OCI-LY7 (cell line): ENCODE results near the gene OPN5. TPM values are rescaled to one million over a fixed set of nuclear protein-coding genes. Genes with fewer than 3 reads are reported as not detected.

Experiments
- BruUV-seq: library from RNA; stranded (reverse); fragments of 400-500 nt; replicated peaks from 2 replicates; lab custom pipeline; 2021; lab: Mats Ljungman, UMichigan
- CTCF ChIA-PET: fragments of 300-600 bp; sonication (Branson Sonifier 250); formaldehyde crosslinking; loops from one replicate; lab custom pipeline; 2022; ENCODE audit warnings: antibody characterized with exemption; ENCODE audit not compliant: unreplicated experiment; lab: Charles Lee
- POLR2A ChIA-PET: fragments of 300-600 bp; sonication (Branson Sonifier 250); formaldehyde crosslinking; loops from one replicate; lab custom pipeline; 2022; ENCODE audit warnings: antibody characterized with exemption; lab: Charles Lee
- DNase-seq: peaks from one replicate; pipeline ENCODE4 v3.0.0-alpha.2; 2015; ENCODE audit warnings: low spot score
- H2AFZ ChIP-seq: fragments of 200-600 bp; sonication (generic), shearing (Covaris generic); 2 replicates; pipeline ENCODE4 v1.6.1; 2014; ENCODE audit warnings: mild to moderate bottlenecking, antibody characterized with exemption, low read length, moderate library complexity
- H3K27ac ChIP-seq: fragments of 200-600 bp; sonication (generic); 2 replicates; pipeline ENCODE4 v1.5.1; 2014; ENCODE audit warnings: mixed run types, low read depth, mild to moderate bottlenecking, moderate library complexity, low read length, inconsistent platforms; ENCODE audit not compliant: poor library complexity, severe bottlenecking
- H3K36me3 ChIP-seq: fragments of 200-600 bp; sonication (generic); 2 replicates; pipeline ENCODE4 v1.6.1; 2014; ENCODE audit warnings: mild to moderate bottlenecking, antibody characterized with exemption, low read length, moderate library complexity, mixed read lengths; ENCODE audit not compliant: insufficient read depth
- H3K4me1 ChIP-seq: fragments of 200-600 bp; sonication (generic); 2 replicates; pipeline ENCODE4 v1.5.1; 2014; ENCODE audit warnings: mild to moderate bottlenecking, low read length; ENCODE audit not compliant: insufficient read depth, poor library complexity, severe bottlenecking
- H3K4me2 ChIP-seq: fragments of 200-600 bp; sonication (generic); 2 replicates; pipeline ENCODE4 v1.6.1; 2014; ENCODE audit warnings: mild to moderate bottlenecking, low read length
- H3K4me3 ChIP-seq: fragments of 200-600 bp; sonication (generic); 2 replicates; pipeline ENCODE4 v1.5.1; 2014; ENCODE audit warnings: mild to moderate bottlenecking, low read depth, low read length; ENCODE audit not compliant: poor library complexity, severe bottlenecking
- H3K79me2 ChIP-seq: fragments of 200-600 bp; sonication (generic); 2 replicates; pipeline ENCODE4 v1.6.1; 2016; ENCODE audit warnings: low read depth, mild to moderate bottlenecking, low read length, moderate library complexity, mixed read lengths; ENCODE audit not compliant: insufficient read depth
- H3K9me2 ChIP-seq: fragments of 200-600 bp; sonication (generic); 2 replicates; pipeline ENCODE4 v1.6.1; 2016; ENCODE audit warnings: mild to moderate bottlenecking, low read length, mixed read lengths; ENCODE audit not compliant: insufficient read depth
- H3K9me3 ChIP-seq: fragments of 200-600 bp; sonication (generic); 2 replicates; pipeline ENCODE4 v1.6.1; 2014; ENCODE audit warnings: mild to moderate bottlenecking, mixed run types, low read length, mixed read lengths
- H4K20me1 ChIP-seq: fragments of 200-600 bp; sonication (generic); 2 replicates; pipeline ENCODE4 v1.6.1; 2014; ENCODE audit warnings: mild to moderate bottlenecking, antibody characterized with exemption, low read length, moderate library complexity, mixed read lengths; ENCODE audit not compliant: insufficient read depth
- EZH2phosphoT487 ChIP-seq: fragments of 200-600 bp; sonication (generic); IDR thresholded peaks from 2 replicates; pipeline ENCODE4 v1.6.1; 2018; ENCODE audit warnings: low read depth, borderline replicate concordance, mild to moderate bottlenecking, mixed run types, antibody characterized with exemption, low read length, moderate library complexity, mixed read lengths
- intact Hi-C: fragments of 100-400 bp; cut with micrococcal nuclease; formaldehyde crosslinking; loops from one replicate; pipeline ENCODE4 v1.10.0; 2022; ENCODE audit not compliant: unreplicated experiment
- total RNA-seq, 2 experiments: library from RNA; depleted of rRNA in 1 of 2; stranded (reverse); fragments of >200 nt in 1 of 2; shearing (Covaris generic) in 1 of 2; gene quantifications; 2 replicates each; pipeline ENCODE4 v1.2.3, GENCODE V29; 2014 to 2022
- TF ChIP-seq, protein P1 (sequence below): fragments of 200-600 bp; sonication (generic); conservative IDR thresholded peaks from 2 replicates; pipeline ENCODE4 v1.5.1; 2014; ENCODE audit warnings: mild to moderate bottlenecking, antibody characterized with exemption, low read length, moderate library complexity, mixed read lengths

Gene OPN5
- total RNA-seq, 2 experiments from 2014 or later, result not detected

DNA sequence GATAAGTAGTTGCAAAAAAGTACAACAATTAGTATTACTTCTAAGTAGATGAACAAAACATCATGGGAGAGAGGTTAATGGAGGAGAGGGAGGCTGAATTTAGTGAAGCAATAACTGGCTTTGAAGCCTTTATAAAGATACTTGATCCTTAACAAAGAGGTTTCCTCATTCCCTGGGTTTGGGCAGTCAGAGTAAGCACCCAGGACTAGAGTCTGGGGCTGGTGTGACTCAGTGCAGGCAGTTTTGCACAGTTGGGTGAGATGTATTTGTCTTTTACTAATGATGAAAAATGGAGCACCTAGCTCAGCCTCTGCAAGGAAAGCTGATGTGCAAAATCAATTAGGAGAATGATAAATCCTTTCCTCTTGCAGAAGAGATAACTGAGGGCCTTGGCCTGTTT is 11.8 kb upstream of the OPN5 start:
- Histone ChIP-seq H3K36me3 (no peaks in the 10 kb centered on the region), H3K9me2 (no peaks in the 10 kb centered on the region), H3K4me1 (no peaks in the 10 kb centered on the region), H3K4me3 (no peak overlapping the region), H3K4me2 (no peak overlapping the region), H3K9me3 (no peaks in the 10 kb centered on the region), H3K79me2 (no peaks in the 10 kb centered on the region), H3K27ac (no peak overlapping the region), H2AFZ (no peak overlapping the region), H4K20me1 (no peaks in the 10 kb centered on the region)
- no peak for TF ChIP-seq EZH2phosphoT487
- TF ChIP-seq, protein P1, sequence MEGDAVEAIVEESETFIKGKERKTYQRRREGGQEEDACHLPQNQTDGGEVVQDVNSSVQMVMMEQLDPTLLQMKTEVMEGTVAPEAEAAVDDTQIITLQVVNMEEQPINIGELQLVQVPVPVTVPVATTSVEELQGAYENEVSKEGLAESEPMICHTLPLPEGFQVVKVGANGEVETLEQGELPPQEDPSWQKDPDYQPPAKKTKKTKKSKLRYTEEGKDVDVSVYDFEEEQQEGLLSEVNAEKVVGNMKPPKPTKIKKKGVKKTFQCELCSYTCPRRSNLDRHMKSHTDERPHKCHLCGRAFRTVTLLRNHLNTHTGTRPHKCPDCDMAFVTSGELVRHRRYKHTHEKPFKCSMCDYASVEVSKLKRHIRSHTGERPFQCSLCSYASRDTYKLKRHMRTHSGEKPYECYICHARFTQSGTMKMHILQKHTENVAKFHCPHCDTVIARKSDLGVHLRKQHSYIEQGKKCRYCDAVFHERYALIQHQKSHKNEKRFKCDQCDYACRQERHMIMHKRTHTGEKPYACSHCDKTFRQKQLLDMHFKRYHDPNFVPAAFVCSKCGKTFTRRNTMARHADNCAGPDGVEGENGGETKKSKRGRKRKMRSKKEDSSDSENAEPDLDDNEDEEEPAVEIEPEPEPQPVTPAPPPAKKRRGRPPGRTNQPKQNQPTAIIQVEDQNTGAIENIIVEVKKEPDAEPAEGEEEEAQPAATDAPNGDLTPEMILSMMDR, result no peak
- no TSS peak for BruUV-seq
- intact Hi-C loops, result no loop called here
- ChIA-PET CTCF (no interaction called here), POLR2A (no interaction called here)
- no peak for DNase-seq

DNA sequence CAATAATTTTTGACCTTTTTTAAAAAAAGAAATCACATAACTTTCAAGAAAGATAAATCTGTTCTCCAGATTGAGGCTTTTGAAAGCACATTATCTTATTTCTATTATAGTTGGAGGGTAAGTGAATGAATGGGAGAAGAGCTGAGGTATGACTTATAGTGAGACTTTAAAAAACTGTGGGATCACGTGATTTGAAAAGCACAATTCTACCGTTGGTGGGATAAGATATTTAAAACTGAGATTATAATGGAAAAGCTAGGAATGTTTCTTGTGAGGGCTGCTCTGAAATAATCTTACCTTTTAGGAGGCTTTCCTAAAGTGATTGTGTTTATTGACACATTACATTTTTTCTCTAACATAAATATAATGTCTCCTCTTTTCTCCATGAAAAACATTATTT is 9.5 kb upstream of the OPN5 start:
- POLR2A ChIA-PET, result interaction anchor here (0.5 to 1.1 kb wide), 2 partner anchors 21 to 760 kb away, joined by 3 to 8 read pairs; no protein-coding TSS in a partner anchor
- no peak for DNase-seq
- no peak overlapping the region for H3K27ac ChIP-seq
- CTCF ChIA-PET, result no interaction called here
- no peak overlapping the region for H2AFZ ChIP-seq
- H3K4me3 ChIP-seq, result no peak overlapping the region
- H3K4me1 ChIP-seq, result no peaks in the 10 kb centered on the region
- H3K9me2 ChIP-seq, result no peaks in the 10 kb centered on the region
- H4K20me1 ChIP-seq, result no peaks in the 10 kb centered on the region
- H3K4me2 ChIP-seq, result no peak overlapping the region
- BruUV-seq, result no TSS peak
- intact Hi-C loops, result no loop called here
- TF ChIP-seq, protein P1, result no peak
- TF ChIP-seq EZH2phosphoT487, result no peak
- no peaks in the 10 kb centered on the region for H3K36me3 ChIP-seq
- no peaks in the 10 kb centered on the region for H3K9me3 ChIP-seq
- H3K79me2 ChIP-seq, result no peaks in the 10 kb centered on the region

DNA sequence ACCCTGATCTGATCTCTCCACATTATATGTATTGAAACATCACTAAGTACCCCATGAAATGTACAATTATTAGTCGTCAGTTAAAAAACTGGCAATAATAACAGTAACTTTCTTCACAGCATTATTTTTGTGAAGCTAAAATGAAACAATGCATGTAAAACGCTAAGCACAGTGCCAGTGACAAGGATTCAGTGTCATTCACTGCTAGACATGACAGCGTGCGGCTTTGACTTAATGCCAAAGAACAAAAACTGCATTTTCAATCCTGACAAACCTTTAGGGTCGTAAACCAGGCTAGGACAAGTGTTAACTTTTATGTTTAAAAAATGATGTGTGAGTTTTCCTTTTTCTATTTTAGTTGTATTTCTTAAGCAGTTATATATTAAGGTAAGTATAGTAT is 8.8 kb upstream of the OPN5 start:
- H3K4me1 ChIP-seq, result no peaks in the 10 kb centered on the region
- TF ChIP-seq EZH2phosphoT487, result no peak
- TF ChIP-seq, protein P1, result no peak
- H3K27ac ChIP-seq, result no peak overlapping the region
- H3K9me2 ChIP-seq, result no peaks in the 10 kb centered on the region
- intact Hi-C loops, result no loop called here
- no peak overlapping the region for H3K4me3 ChIP-seq
- no peak for DNase-seq
- CTCF ChIA-PET, result no interaction called here
- no TSS peak for BruUV-seq
- no peaks in the 10 kb centered on the region for H3K79me2 ChIP-seq
- H2AFZ ChIP-seq, result no peak overlapping the region
- no peak overlapping the region for H3K4me2 ChIP-seq
- POLR2A ChIA-PET, result interaction anchor here (0.5 to 1.1 kb wide), 2 partner anchors 22 to 759 kb away, joined by 3 to 8 read pairs; no protein-coding TSS in a partner anchor
- H4K20me1 ChIP-seq, result no peaks in the 10 kb centered on the region
- H3K36me3 ChIP-seq, result no peaks in the 10 kb centered on the region
- no peaks in the 10 kb centered on the region for H3K9me3 ChIP-seq
